HG03378 (cell line): ENCODE measurements around the gene TMEM121.
"Not testable (repeated sequence)": the region's sequence is repeated elsewhere in the genome, so short reads cannot be mapped to it uniquely, and the experiment has no call there.

Experiments
- ATAC-seq: cut with Tn5 transposase; IDR thresholded peaks from one replicate; pipeline ENCODE4 v1.9.1; 2021; ENCODE audit warnings: mild to moderate bottlenecking, moderate library complexity; ENCODE audit not compliant: unreplicated experiment

The TMEM121 gene

GRCh38 chr14:105567164-105568103, 41.1 kb downstream of the TMEM121 start:
- ATAC-seq, result not testable (repeated sequence)

GRCh38 chr14:105568140-105568843, 41.9 kb downstream of the TMEM121 start:
- ATAC-seq, result not testable (repeated sequence)

GRCh38 chr14:105568859-105569766, 42.7 kb downstream of the TMEM121 start:
- ATAC-seq, result no peak

GRCh38 chr14:105570482-105570881, 44.1 kb downstream of the TMEM121 start:
- ATAC-seq, result no peak

- not testable (repeated sequence) for ATAC-seq
These were observed 45.0 kb downstream of the TMEM121 start for GRCh38 chr14:105571181-105571951.

- not testable (repeated sequence) for ATAC-seq
These were observed 45.7 kb downstream of the TMEM121 start for GRCh38 chr14:105572063-105572462.

- not testable (repeated sequence) for ATAC-seq
These were observed 47.5 kb downstream of the TMEM121 start for GRCh38 chr14:105573841-105574240.

- ATAC-seq, result peak; percentile 6
These were observed 48.0 kb downstream of the TMEM121 start for GRCh38 chr14:105574411-105574810.

GRCh38 chr14:105575016-105575700, 48.8 kb downstream of the TMEM121 start:
- peak; percentile 59 for ATAC-seq

GRCh38 chr14:105576525-105577088, 50.2 kb downstream of the TMEM121 start:
- no peak for ATAC-seq

GRCh38 chr14:105577314-105577861, 51.0 kb downstream of the TMEM121 start:
- ATAC-seq, result no peak

- ATAC-seq, result no peak
These were observed 51.7 kb downstream of the TMEM121 start for GRCh38 chr14:105578070-105578469.

- not testable (repeated sequence) for ATAC-seq
These were observed 52.8 kb downstream of the TMEM121 start for GRCh38 chr14:105579221-105579620.
